KOPT-K1 (cell line): ENCODE measurements around the gene SUPV3L1.
A peak's percentile ranks its signal among the peaks of the same experiment; 100 is the strongest.

ENCODE experiments used
- H3K27ac ChIP-seq: fragments of 200-600 bp; sonication (generic); 2 replicates; pipeline ENCODE4 v1.5.1; 2016; ENCODE audit warnings: antibody characterized with exemption, mild to moderate bottlenecking, low read depth, low read length; ENCODE audit not compliant: poor library complexity, severe bottlenecking
- H3K36me3 ChIP-seq: fragments of 200-600 bp; sonication (generic); 2 replicates; pipeline ENCODE4 v1.5.1; 2017; ENCODE audit warnings: antibody characterized with exemption, mild to moderate bottlenecking, low read length, moderate library complexity; ENCODE audit not compliant: insufficient read depth
- H3K9me3 ChIP-seq: fragments of 200-600 bp; sonication (generic); 2 replicates; pipeline ENCODE4 v1.5.1; 2017; ENCODE audit warnings: antibody characterized with exemption, low read length, mild to moderate bottlenecking; ENCODE audit not compliant: insufficient read depth, poor library complexity, severe bottlenecking

The SUPV3L1 gene

DNA sequence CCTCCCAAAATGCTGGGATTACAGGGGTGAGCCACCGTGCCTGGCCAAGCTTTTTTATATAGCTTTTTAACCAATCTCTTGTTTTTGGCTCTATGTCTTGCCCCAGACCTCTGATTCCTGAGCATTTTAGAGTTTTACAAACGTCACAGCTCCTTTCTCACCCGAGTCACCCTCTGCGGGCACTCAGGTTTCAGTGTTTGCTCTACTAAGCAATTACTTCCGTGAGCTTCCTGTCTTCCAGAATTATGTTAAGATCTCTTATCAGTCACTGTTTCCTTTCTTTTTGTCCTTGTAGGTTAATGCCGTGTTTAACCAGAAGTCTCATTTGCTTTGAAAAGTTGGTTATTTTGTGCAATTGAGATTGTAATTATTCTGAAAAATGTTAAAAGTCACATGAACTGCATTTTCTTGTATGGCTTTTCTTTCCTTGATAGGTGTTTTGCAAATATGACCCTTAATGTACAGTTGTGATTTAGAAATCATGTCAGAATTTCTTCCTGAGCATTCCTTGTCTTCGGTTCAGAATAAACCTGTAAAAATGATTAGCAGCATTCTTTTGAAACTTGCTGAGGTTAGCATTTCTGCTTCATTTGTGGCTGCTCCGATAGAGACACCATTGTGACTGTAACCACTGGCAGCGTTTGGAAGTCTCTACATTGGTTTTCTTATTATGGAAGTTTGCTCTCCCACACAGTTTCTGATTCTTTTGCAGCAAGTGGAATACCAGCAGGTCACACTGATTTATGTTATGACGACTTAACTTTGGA is 35.6 kb downstream of the SUPV3L1 start:
- Histone ChIP-seq H3K9me3 (no peaks in the 10 kb centered on the region), H3K36me3 (no peaks in the 10 kb centered on the region), H3K27ac (peak overlapping the region; percentile 34)

DNA sequence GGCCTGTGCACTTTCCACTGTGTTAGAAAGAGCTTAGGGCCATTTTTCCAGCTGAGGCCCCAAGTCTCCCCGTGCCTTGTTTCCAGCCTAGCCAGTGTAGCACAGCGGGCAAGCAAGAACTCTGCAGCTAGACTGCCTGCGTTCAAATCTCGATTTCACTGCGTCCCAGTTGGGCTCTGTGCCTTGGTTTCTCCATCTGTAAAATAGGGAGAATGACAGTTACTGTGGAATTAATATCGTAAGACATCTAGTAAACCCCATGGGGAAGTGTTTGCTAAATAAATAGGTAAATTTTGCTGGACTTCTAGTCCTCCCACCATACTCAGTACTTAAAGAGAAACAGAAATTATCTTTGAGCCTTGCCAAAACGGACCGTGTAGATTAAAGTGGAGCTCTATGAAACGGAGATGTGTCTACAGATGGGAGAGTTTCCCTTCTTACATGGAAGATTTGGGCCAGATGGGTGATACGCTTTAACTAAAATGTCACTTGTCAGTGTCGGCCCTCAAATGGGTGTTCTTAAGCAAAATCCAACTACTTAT is 36.6 kb downstream of the SUPV3L1 start:
- Histone ChIP-seq H3K9me3 (no peaks in the 10 kb centered on the region), H3K27ac (no peak overlapping the region), H3K36me3 (no peaks in the 10 kb centered on the region)

DNA sequence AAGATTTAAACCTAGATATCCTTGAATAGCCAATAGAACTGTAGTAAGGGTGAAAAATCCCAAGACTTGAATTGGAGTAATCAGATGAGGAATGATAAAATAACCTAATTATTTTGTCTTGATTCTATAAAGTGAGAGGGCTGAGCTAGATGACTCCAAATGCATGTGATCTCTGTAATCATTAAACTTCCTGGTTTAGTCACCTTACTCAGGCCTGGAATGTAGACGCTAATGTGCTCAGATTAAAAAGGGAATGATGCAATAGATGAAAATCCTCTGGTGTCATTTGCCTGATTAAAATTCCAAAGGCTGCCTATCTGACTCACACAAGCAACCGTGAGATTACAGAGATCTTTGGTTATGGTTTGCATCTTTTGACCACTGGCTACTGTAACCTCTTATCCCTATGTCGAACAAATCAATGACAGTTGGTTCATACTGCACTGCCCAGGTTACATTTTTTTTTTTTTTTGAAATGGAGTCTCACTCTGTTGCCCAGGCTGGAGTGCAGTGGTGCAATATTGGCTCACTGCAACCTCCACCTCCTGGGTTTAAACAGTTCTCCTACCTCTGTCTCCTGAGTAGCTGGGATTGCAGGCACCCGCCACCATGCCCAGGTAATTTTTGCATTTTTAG is 37.2 kb downstream of the SUPV3L1 start:
- H3K27ac ChIP-seq, result no peak overlapping the region

DNA sequence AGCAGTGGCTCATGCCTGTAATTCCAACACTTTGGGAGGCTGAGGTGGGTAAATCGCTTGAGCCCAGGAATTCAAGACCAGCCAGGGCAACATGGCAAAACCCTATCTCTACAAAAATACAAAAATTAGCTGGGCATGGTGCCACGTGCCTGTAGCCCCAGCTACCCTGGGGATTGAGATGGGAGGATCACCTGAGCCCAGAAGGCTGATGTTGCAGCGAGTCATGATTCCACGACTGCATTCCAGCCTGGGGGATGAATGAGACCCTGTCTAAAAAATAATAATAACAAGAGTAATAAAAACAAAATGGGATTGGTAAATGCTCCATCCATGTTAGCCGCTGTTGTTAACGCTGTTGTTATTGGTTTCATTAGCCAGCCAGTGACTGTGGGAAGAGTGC is 38.8 kb downstream of the SUPV3L1 start:
- Histone ChIP-seq H3K27ac (no peak overlapping the region), H3K36me3 (no peaks in the 10 kb centered on the region), H3K9me3 (no peaks in the 10 kb centered on the region)

More for the DNA sequence above, 37.2 kb downstream of the SUPV3L1 start:
- Histone ChIP-seq H3K36me3 (no peaks in the 10 kb centered on the region), H3K9me3 (no peaks in the 10 kb centered on the region)

DNA sequence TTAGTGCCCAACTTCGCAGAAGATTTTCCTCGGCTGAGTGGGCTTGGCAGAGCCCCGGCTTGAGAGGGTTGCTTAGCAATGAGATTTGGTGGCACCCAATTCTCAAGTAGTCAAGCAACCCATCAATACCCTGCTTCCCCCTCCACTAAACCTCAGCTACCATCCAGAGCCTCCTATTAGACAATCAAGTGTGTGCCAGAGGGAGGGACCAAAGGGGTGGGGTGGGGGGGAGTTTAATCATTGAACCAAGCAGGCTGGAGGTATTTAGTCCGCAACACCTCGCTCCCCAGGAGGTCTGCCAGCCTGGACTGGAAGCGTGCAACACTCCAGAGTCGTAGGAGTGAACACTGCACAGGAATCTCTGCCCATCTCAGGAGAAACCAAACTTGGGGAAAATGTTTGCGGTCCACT is 40.0 kb downstream of the SUPV3L1 start, which contains the start of gene HKDC1:
TSS of gene HKDC1 (plus strand) at position 292 of the 411 bp plus-strand sequence. CDS start at position 396, 104 bp downstream.
- H3K36me3 ChIP-seq, result no peaks in the 10 kb centered on the region
- H3K27ac ChIP-seq, result peak within 1 kb of the TSS; percentile 92
- H3K9me3 ChIP-seq, result no peaks in the 10 kb centered on the region

DNA sequence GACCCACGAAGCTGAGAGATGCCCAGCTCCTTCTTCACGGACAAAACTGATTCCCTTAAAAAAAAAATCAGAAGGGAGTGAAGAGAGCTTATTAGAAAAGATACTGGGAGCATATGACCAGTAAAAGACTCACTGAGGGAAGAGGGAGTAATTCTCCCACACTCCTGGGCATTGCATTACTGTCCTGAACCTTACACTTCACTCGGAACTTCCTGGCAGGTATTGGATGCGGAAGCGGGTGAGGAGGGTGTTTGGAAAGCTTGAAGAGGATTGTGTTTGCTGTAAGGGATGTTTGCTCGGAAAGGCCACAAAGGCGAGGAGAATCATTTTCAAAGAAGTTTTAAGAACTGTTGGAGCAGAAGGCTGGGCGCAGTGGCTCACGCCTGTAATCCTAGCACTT is 40.5 kb downstream of the SUPV3L1 start:
- Histone ChIP-seq H3K9me3 (no peaks in the 10 kb centered on the region), H3K27ac (no peak overlapping the region), H3K36me3 (no peaks in the 10 kb centered on the region)

DNA sequence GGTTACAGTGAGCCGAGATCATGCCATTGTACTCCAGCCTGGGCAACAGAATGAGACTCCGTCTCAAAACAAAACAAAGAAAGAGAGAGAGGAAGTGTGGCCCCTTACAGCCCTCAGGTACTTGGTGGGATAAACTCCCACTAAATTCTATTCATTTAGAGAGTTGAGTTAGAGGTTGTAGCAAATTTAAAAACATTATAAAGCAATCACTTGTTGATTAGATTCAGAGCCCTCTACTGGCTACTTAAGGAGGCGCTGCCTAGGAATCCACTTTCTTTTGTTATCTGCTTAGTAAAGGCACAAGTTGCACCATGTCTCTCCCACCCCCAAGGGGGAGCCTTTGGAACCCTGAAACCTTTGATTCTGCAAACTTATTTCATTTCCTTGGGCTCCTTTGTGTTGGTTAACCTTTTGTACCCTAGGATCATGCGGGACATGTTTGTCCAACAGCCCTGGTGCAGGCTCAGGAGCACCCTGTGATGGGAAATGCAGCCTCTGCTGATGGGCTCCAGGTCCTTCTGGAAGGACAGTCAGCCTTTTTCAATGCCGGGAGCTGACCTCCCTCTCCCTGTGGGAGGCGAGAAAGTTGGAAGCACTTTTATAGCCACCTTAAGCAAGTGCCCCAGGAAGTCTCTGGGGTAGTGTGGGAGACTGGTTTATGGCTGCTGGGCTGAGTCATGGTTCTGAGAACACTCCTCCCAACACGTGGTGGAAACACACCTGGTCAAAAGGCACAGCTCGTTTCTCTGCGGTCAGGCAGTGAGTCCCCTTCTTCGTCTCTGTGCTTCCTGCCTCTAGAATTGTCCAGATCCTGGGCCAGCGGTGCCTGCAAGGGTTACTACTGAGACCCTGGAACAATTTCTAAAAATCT is 42.4 kb downstream of the SUPV3L1 start:
- H3K36me3 ChIP-seq, result no peaks in the 10 kb centered on the region
- peak overlapping the region; percentile 92 for H3K27ac ChIP-seq

DNA sequence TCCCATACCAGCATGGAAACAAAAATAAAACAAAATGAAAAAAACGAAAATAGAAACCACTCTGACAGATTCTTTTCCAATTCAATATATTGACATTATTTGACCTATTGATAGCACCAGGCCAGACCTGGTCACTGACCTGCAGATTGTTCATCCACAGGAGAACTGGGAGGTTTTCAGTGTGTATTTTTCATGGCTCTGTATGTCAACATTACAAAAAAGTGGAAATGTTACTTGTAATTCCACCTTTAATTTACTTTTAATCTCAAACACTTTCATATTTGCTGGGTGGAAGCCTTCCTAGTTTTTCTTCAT is 43.0 kb downstream of the SUPV3L1 start:
- Histone ChIP-seq H3K36me3 (no peaks in the 10 kb centered on the region), H3K27ac (peak overlapping the region; percentile 92), H3K9me3 (no peaks in the 10 kb centered on the region)

More for the DNA sequence above, 42.4 kb downstream of the SUPV3L1 start:
- H3K9me3 ChIP-seq, result no peaks in the 10 kb centered on the region

DNA sequence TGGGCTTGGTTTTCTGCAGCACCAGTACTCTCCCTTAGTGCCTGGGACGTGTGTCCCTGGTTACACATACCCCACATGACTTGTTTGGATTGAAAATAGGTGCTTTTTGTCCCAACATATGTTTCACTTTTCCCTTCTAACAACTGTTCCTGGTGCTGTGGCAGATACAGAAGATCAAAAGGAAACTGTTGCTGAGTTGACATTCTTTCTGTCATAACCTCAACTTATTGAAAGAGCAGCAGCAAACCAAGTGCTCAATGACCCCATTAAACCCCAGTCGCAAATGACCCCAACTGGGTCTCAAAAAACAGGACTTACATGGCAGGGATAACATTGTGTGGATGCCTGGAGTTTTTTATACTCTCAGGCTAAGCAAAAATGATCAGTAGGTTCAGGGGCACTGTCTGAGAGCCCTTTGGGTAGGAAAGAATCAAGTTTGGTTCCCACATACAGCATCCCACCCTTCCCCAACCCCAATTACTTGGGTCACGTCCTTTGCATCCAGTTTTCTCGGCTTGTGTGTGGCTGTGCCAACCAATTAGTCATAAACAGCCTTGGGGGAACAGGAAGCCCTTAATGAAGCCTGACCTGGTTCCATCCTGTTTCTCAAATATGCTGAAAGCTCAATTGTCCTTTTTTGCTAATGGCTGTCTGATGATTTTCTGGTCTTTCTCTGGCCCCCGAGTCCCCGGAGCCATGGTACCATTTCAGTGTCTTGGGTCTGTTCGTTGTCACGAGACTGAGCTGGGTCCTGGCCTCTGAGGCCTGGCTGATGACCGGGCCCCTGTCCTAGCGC is 45.0 kb downstream of the SUPV3L1 start:
- Histone ChIP-seq H3K27ac (peak overlapping the region; percentile 50), H3K9me3 (no peaks in the 10 kb centered on the region), H3K36me3 (no peaks in the 10 kb centered on the region)

DNA sequence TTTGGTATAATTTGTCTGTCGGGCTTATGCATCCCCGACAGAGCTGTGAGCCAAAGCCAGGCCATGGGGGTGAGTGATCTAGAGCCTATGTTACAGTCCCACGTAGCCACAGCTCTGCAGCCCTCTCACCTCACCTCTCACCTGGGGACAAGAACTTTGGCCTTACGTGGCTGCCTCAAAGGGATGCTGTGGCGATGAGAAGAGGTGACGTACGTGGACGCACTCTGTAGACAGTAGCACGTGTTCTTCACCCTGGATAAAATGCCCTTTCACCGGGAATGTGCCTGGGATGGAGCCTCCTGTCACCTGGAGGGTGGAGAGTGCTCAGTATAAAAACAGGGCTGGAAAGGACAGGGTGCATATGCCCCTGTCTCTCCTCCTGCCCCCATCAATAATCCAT is 45.6 kb downstream of the SUPV3L1 start:
- H3K9me3 ChIP-seq, result no peaks in the 10 kb centered on the region
- H3K27ac ChIP-seq, result peak overlapping the region; percentile 50
- H3K36me3 ChIP-seq, result no peaks in the 10 kb centered on the region

DNA sequence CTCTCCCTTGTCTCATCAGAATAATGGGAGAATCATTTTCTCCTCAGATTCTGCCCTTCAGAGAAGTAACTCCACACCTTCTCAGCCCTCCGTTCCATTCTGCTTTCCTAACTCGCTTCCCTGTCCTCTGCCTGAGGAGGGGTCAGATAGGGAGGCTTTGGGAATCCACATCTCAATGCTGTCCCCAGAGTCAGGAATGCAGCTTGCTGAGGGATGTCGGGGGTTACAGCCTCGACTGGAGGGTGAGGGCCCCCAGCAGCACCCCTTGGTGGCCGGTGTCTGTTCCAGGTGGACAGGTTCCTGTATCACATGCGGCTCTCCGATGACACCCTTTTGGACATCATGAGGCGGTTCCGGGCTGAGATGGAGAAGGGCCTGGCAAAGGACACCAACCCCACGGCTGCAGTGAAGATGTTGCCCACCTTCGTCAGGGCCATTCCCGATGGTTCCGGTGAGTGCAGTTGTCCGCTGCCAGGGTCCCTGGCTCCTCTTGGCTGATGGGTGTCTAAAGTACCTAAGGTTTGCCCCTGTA is 47.0 kb downstream of the SUPV3L1 start:
- Histone ChIP-seq H3K36me3 (no peaks in the 10 kb centered on the region), H3K27ac (no peak overlapping the region), H3K9me3 (no peaks in the 10 kb centered on the region)

DNA sequence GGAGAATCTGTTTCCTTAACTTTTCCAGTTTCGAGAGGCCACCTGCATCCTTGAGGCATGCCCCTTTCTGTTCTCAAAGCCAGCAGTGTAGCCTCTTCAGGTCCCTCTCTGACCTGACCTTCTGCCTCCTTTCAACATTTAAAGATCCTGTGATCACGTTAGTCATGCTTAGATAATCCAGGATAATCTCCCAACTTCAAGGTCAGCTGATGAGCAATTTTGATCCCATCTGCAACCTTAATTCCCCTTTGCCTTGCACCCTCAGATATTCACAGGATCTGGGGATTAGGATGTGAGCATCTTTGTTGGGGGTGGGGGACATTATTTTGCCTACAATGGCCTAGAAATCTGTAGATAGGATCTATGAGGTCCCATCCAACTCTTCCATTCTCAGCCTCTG is 48.1 kb downstream of the SUPV3L1 start:
- H3K36me3 ChIP-seq, result no peaks in the 10 kb centered on the region
- peak overlapping the region; percentile 74 for H3K27ac ChIP-seq
- H3K9me3 ChIP-seq, result no peaks in the 10 kb centered on the region

DNA sequence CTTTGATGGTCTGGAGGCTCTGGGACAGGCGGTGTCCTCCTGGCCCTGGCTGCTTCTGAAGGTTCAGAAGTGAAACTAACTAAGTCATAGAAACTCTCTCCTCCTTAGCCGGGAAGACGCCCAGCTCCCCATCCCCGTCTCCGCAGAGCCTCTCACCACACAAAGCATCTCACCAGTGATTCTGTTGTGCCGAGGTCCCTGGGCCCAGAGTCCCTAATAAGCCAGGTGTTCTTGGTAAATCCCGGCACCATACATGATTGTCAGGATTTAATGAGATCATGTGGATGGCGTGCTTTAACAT is 49.5 kb downstream of the SUPV3L1 start:
- Histone ChIP-seq H3K9me3 (no peaks in the 10 kb centered on the region), H3K27ac (peak overlapping the region; percentile 74), H3K36me3 (no peaks in the 10 kb centered on the region)

DNA sequence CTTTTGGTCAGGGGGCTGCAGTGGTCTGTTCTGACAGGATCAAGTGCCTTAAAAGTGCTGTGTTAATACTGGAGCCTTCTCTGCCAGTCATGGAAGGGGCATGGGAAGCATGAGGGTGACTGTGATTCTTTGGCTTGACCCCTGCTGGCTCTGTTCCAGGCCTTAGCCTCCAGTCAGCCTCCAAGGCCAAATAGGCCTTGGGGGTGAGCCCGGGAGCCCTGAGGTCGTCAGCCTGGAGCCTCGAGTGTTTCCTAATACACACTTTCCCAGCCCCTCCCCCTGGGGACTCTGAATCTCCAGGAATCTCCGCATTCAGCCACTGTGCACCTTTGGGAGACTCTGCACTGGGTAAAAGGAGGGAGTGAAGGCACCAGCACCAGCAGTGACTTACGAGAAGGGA is 50.1 kb downstream of the SUPV3L1 start:
- no peaks in the 10 kb centered on the region for H3K36me3 ChIP-seq
- H3K27ac ChIP-seq, result no peak overlapping the region
- H3K9me3 ChIP-seq, result no peaks in the 10 kb centered on the region
